Stomach smooth muscle (tissue), 2 donors: ENCODE results near the gene PPP1R12B.
"Not testable (repeated sequence)": the region's sequence is repeated elsewhere in the genome, so short reads cannot be mapped to it uniquely, and the experiment has no call there.

Experiments used
- H3K27ac ChIP-seq: one replicate; pipeline ENCODE4 v1.7.0; 2013; ENCODE audit warnings: mild to moderate bottlenecking, low read length, inconsistent platforms
- H3K27me3 ChIP-seq, 2 donors: one replicate each; pipeline ENCODE4 v1.7.0; 2013; ENCODE audit warnings: low read length in 2 of 2; ENCODE audit not compliant: insufficient read depth in 2 of 2, control insufficient read depth in 1 of 2
- H3K36me3 ChIP-seq, 2 donors: one replicate each; pipeline ENCODE4 v1.7.0; 2013; ENCODE audit warnings: low read length in 2 of 2; ENCODE audit not compliant: control insufficient read depth in 2 of 2, insufficient read depth in 2 of 2
- H3K4me1 ChIP-seq: one replicate; pipeline ENCODE4 v1.7.0; 2013; ENCODE audit warnings: low read length; ENCODE audit not compliant: control insufficient read depth, insufficient read depth
- H3K4me3 ChIP-seq, 2 donors: one replicate each; pipeline ENCODE4 v1.7.0; 2013; ENCODE audit warnings: low read length in 2 of 2
- H3K9ac ChIP-seq, 2 donors: one replicate each; pipeline ENCODE4 v1.7.0; 2013; ENCODE audit warnings: low read length in 2 of 2, mild to moderate bottlenecking in 1 of 2
- H3K9me3 ChIP-seq, 2 donors: one replicate each; pipeline ENCODE4 v1.7.0; 2013; ENCODE audit warnings: low read length in 2 of 2; ENCODE audit not compliant: control insufficient read depth in 2 of 2
- donor health status: healthy.
- donor health status: Pancreatic carcinoma.

PPP1R12B gene

DNA sequence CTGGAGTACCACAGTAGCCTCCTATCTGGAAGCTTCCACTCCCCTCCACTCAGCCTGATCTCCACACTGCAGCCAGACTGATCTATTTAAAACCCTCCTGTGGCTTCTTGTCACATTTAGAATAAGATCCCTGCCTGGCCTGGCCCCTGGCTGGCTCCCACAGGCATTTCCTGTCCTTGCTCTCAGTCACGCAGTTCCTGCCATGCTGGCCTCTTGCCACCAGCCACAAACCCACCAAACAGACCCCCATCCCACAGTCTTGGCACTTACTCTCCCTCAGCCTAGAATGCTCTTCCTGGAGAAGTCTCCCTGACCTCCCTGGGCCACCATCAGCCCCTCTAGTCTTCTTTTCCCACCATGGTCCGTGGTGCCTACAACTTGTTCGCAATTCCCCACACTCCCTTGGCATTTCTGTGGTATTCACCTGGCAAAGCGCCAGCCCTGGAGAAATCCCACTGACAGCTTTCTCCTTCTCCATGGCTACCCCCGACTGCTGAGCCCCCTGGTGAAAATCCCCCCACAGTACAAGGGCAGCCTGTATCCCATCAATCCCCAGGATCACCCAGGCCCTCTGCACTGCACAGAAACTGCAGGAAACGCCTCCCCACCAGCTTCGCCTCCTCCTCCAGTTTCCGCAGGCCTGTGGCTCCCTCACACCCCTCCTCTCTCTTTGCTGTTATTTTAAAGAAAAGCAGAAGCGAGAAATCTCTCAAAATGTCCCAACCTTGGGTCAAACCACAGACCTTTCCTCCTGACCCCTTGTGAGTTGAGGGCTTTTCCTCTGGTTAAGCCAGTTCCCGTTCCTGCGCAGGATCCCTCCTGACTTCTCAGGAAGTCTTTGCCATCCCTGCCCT is 267.2 kb downstream of the PPP1R12B start:
- Histone ChIP-seq H3K4me1 (peaks cover 19% of the 10 kb centered on the region), H3K27ac (peak overlapping the region; percentile 18), H3K9me3 (no peaks in the 10 kb centered on the region), H3K36me3 (no peaks in the 10 kb centered on the region), H3K4me3 (peak overlapping the region in 1 of 2 donors; percentile 3), H3K27me3 (no peaks in the 10 kb centered on the region), H3K9ac (no peak overlapping the region)

DNA sequence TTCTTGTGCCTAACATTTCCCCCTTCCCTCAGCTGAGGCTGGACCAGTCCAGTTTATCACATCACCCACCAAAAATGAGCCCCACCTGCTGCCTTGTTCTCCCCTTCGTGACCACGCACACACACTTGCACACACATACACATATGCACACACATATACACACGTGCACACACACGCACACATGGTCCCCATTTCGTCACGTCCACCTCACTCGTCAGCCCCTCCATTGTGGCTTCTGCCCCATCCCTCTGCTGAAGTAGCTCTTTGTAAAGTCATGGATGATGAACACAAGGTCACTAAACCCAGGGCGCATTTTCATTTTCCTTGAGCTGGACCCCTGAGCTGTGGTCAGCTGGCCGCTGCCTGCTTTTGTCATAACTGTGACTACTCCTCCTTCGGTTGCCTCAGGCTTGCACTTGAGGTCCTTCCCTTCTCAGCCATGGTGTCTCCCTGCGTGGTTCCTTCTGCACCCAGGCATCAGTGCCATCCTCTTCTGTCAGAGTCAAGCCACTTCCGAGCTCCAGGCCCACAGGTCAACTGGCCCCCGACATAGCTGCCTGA is 267.9 kb downstream of the PPP1R12B start:
- no peak overlapping the region for H3K27ac ChIP-seq
- H3K9ac ChIP-seq: no peak overlapping the region
- H3K36me3 ChIP-seq: no peaks in the 10 kb centered on the region
- no peaks in the 10 kb centered on the region for H3K9me3 ChIP-seq
- H3K27me3 ChIP-seq: no peaks in the 10 kb centered on the region
- peaks cover 19% of the 10 kb centered on the region for H3K4me1 ChIP-seq
- H3K4me3 ChIP-seq: no peak overlapping the region

DNA sequence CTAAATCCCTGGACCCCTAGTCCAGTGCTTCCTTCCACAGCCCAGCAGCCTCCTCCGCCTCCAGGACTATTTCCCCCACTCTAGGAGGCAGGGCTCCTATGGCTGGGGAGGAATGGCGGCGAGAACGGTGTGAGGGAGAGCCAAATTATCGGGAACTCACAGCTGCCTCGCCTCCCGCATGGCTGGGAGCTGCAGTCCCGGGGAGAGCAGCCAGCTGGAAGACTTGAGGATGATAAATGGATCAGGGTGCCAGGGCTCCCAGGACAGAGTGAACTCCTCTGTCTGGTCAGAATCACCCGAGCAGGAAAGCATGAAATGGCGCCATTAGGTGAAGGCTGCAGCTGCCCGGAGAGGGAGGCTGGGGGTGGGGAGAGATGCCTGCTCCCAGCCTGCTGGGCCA is 270.5 kb downstream of the PPP1R12B start:
- peaks cover 30% of the 10 kb centered on the region for H3K4me1 ChIP-seq
- not testable (repeated sequence) for H3K9me3 ChIP-seq, H3K27me3 ChIP-seq, H3K9ac ChIP-seq, H3K36me3 ChIP-seq
- H3K27ac ChIP-seq: peak overlapping the region; percentile 18
- peak overlapping the region in 1 of 2 donors; percentile 35 for H3K4me3 ChIP-seq

DNA sequence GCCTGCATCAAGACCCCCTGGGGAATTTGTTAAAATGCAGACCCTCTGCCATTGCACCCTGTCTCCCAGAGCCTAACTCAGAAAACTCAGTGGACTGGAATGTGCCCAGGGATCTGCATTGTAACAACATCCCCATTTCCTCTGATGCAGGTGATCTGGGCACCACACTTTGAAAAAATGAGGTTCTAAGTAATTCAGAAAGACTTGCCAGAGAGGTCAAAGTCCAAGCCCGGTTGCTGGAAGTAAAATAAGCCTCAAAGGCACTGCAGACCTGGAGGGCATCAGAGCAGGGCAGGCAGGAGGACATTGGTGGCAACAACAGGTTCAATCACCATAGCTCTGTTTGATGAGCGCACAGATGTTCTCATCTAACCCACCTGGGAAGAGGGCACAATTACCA is 271.0 kb downstream of the PPP1R12B start:
- H3K27me3 ChIP-seq: peaks cover 0 to under 1% of the 10 kb centered on the region in 2 donors
- H3K27ac ChIP-seq: no peak overlapping the region
- no peaks in the 10 kb centered on the region for H3K9me3 ChIP-seq
- no peak overlapping the region for H3K4me3 ChIP-seq
- H3K9ac ChIP-seq: no peak overlapping the region
- no peaks in the 10 kb centered on the region for H3K36me3 ChIP-seq
- peaks cover 31% of the 10 kb centered on the region for H3K4me1 ChIP-seq

DNA sequence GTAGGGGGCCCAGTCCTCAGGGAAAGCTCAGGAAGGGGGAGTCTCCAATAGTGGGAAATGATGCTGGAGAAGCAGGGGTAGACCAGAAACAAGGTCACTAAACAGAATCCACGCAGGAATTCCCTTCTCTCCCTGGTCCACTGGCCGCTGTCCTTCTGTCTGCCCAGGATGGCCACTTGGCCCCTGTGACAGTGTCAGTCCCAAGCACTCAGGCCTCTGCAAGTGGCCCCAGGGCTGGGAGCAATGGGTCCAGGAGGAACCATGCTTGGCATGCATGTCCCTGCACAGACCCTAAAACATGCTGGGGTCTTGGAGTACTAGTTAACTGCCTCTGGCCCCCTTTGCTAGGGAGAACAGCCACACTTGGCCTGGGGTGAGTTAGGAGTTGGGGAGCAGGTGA is 271.5 kb downstream of the PPP1R12B start:
- H3K27ac ChIP-seq, H3K9ac ChIP-seq, H3K9me3 ChIP-seq, H3K36me3 ChIP-seq, H3K27me3 ChIP-seq, H3K4me3 ChIP-seq: not testable (repeated sequence)
- H3K4me1 ChIP-seq: peaks cover 30% of the 10 kb centered on the region

DNA sequence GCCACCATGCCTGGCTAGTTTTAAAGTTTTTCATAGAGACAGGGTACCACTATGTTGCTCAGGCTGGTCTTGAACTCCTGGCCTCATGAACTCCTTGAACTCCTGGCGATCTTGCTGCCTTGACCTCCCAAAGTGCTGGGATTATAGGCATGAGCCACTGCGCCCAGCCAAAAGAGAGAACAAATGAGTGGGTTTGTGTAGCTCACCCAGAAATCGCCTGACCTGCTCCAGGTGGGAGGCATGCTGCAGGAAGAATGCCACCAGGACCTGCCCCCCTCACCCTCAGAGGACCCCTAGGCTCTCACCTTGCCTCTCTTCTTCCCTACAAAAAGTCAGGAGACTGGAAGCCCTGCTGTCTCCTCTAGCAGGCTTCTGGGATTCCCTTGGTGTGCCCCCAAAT is 272.9 kb downstream of the PPP1R12B start:
- H3K27me3 ChIP-seq: peaks cover 0 to 9% of the 10 kb centered on the region in 2 donors
- no peak overlapping the region for H3K9ac ChIP-seq
- H3K4me3 ChIP-seq: no peak overlapping the region
- H3K4me1 ChIP-seq: peaks cover 26% of the 10 kb centered on the region
- H3K36me3 ChIP-seq: no peaks in the 10 kb centered on the region
- H3K27ac ChIP-seq: no peak overlapping the region
- no peaks in the 10 kb centered on the region for H3K9me3 ChIP-seq

DNA sequence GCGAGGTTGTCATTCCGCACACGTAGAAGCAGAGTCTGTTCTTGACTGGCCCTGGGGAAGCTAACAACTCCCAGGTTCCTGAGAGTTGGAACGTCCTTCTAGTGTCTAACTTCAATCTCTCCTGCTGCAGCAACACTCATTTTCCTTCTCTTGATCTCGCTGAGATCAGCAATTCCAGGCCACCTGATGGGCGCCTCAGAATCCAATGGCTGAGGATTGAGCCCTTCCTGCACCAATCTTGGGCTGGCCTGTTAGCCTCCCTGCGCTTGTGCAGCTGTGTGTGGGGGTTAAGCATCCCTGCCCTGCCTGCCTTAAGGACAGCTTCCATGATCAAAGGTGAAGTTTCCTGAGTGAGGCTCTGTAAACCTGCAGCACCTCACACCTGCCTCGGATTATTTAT is 273.9 kb downstream of the PPP1R12B start:
- Histone ChIP-seq H3K27me3 (peaks cover 0 to 9% of the 10 kb centered on the region in 2 donors), H3K4me1 (peaks cover 26% of the 10 kb centered on the region), H3K9ac (no peak overlapping the region), H3K9me3 (no peaks in the 10 kb centered on the region), H3K4me3 (no peak overlapping the region), H3K27ac (no peak overlapping the region), H3K36me3 (no peaks in the 10 kb centered on the region)

DNA sequence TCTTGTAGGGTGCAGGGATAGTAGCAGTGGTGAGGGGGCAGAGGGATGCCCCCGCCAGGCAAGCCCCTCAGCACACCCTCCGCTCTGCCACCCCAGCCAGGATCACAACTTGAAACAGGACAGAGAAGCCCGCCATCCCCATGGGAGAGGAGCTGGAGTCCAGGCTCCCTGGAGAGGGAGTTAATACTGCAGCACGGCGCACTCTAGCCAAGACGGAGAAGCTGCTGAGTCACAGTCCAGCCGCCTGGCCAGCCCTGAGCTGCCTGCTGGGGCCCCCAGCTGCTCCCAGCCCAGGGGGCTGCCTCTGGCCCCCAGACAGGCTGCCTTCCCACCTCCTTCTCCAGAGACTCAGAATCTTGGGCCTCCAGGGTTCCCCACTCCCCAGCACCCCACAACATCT is 274.6 kb downstream of the PPP1R12B start:
- H3K36me3 ChIP-seq: no peaks in the 10 kb centered on the region
- H3K9me3 ChIP-seq: no peaks in the 10 kb centered on the region
- H3K27me3 ChIP-seq: peaks cover 0 to 9% of the 10 kb centered on the region in 2 donors
- no peak overlapping the region for H3K27ac ChIP-seq
- H3K4me3 ChIP-seq: no peak overlapping the region
- H3K9ac ChIP-seq: no peak overlapping the region
- H3K4me1 ChIP-seq: peaks cover 26% of the 10 kb centered on the region

DNA sequence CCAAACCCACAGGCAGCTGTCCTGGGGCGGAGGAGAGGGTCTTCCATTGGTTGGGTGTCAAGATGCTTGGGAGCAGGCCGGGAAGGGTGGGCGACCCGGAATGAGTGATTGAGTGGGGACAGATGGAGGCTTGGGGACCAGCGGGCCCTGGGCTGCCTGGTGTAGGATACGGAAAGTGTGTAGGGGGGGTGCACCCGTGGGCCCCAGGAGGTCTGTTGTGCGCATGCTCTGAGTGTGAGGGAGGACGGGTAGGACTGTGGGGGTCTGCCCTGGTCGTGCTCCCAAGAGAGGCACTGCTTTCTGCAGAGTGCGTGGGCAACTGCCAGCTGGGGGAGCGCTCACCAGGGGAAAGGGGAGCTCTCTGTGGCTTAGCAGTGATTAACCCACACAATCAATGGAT is 275.0 kb downstream of the PPP1R12B start:
- not testable (repeated sequence) for H3K27me3 ChIP-seq, H3K36me3 ChIP-seq, H3K4me3 ChIP-seq, H3K9me3 ChIP-seq, H3K27ac ChIP-seq, H3K9ac ChIP-seq
- H3K4me1 ChIP-seq: peaks cover 22% of the 10 kb centered on the region

DNA sequence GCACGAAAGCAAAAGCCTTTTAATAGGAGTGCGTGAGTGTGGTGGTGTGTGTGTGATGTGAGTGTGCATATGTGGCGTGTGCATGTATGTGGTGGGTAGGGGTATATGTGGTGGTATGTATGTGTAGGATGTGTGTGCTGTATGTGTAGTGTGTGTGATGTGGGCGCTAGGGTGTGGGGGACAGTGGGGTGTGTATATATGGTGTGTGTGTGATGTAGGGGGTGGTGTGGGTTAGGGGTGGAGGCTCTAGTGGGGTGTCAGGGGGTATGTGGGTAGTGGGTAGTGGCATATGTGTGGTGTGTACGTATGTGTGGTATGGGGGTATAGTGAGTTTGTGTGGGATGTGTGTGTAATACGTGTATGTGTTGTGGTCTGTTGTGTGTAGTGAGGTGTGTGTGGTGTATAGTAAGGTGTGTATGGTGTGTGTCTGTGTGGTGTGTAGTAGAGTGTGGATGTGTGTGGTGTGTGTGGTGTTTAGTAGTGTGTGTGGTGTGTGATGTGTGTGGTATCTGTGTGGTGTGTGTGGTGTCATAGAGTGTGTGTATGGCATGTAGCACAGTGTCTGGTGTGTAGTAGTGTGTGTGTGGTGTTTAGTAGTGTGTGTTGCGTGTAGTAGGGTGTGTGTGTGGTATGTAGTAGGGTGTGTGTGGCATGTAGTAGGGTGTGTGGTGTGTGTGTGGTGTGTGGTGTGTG is 275.7 kb downstream of the PPP1R12B start:
- Histone ChIP-seq H3K4me1 (peaks cover 18% of the 10 kb centered on the region), H3K4me3 (no peak overlapping the region), H3K9me3 (no peaks in the 10 kb centered on the region), H3K36me3 (no peaks in the 10 kb centered on the region), H3K27me3 (peaks cover 0 to 9% of the 10 kb centered on the region in 2 donors), H3K9ac (no peak overlapping the region), H3K27ac (no peak overlapping the region)

DNA sequence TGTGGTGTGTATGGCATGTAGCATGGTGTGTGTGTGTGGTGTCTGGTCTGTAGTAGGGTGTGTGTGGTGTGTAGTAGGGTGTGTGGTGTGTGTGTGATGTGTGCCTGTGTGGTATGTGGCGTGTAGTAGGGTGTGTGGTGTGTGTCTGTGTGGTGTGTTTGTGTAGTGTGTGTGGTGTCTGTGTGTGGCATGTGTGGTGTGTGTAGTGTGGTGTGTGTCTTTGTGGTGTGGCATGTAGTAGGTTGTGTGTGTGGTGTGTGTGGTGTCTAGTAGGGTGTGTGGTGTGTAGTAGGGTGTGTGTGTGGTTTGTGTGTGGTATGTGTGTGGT is 276.2 kb downstream of the PPP1R12B start:
- H3K4me3 ChIP-seq: no peak overlapping the region
- no peaks in the 10 kb centered on the region for H3K9me3 ChIP-seq
- H3K4me1 ChIP-seq: peaks cover 18% of the 10 kb centered on the region
- H3K27me3 ChIP-seq: peaks cover 0 to 9% of the 10 kb centered on the region in 2 donors
- no peaks in the 10 kb centered on the region for H3K36me3 ChIP-seq
- peak overlapping the region in 1 of 2 donors; percentile 42 for H3K9ac ChIP-seq
- no peak overlapping the region for H3K27ac ChIP-seq
